GM18519 (cell line): Measurements from ENCODE around the gene FAM43B.

Experiments
- ATAC-seq: cut with Tn5 transposase; IDR thresholded peaks from one replicate; pipeline ENCODE4 v1.9.1; 2021; ENCODE audit warnings: mild to moderate bottlenecking, moderate library complexity; ENCODE audit not compliant: unreplicated experiment, low FRiP score

The FAM43B gene

DNA sequence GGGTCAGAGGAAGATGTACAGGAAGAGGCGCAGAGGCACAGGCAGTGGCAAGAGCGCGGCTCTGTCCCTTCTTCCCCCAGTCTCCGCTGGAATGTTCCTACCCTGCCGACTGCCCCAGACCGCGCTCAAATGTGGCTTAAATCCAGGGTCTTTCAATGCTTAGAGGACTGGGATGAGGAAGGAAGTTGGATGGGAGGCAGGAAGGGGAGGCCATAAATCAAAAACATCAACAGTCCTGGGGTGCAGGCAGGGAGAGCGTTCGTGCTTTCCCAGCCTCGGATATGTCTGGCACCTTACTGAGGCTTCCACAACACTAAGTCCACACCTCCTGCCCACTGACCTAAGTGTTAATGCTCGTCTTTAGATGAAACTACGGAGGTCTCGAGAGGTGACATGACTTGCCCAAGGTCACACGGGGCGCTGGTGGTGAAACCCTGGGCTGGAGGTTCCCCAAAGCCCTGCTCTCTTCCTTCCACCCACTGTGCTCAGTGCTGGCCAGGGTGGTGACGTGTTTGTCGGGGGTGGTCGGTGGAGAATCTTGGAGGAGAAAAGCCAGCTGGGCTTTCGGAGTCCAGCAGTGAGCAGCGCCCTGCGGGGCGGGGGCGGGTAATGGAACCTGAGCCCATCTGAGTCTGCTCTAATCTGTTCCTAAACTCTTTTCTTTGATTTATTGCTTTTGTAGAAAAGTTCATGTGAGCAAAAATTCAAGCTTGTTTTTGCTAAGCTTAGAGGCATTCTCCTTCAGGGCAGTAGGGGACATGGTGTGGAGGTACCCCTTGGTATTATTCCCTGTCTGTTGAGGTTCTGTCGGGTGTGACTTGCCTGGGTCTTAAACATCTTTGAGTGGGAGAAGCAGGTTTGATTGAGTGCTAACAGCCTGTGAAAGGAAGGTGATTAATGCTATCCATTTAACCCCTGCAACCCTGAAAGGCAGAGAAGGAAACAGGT lies 37.2 kb downstream of the FAM43B start:
- no peak for ATAC-seq

- ATAC-seq, result no peak
Observed at GRCh38 chr1:20590306-20590777, 38.0 kb downstream of the FAM43B start.

- no peak for ATAC-seq
Observed at GRCh38 chr1:20593756-20594155, 41.4 kb downstream of the FAM43B start.

- ATAC-seq, result no peak
Observed at GRCh38 chr1:20594746-20595145, 42.4 kb downstream of the FAM43B start.

GRCh38 chr1:20596106-20596505 lies 43.7 kb downstream of the FAM43B start:
- ATAC-seq, result no peak

GRCh38 chr1:20597650-20598049 lies 45.3 kb downstream of the FAM43B start:
- ATAC-seq, result no peak

- ATAC-seq, result no peak
Observed at GRCh38 chr1:20600156-20600555, 47.8 kb downstream of the FAM43B start.

- no peak for ATAC-seq
Observed at GRCh38 chr1:20601129-20601825, 48.9 kb downstream of the FAM43B start.

DNA sequence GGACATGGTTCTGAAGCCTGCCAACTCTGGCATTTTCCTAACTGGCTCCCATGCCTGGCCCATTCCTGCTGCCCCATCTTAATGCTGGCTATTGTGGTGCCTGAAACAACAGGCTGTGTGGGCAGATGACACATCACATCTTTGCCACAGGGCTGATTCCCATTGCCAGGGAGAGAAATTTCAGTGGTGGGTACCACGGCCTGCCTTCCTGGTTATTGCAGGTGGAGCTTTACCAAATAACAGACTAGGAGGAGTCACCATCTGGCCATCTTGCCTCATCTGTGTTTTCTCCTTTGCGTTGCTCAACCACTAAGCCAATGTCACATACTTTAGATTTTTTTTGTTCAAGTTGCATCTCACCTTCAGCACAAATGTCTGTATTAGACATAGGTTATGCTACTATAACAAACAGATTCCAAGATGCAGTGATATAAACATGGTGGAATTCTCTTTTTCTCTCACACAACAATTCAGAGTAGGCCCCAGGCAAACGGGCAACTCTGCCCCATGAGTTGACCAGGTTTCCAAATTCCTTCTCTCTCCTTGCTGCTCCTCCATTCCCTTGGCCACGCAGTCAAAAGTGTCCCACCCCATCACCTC lies 50.6 kb downstream of the FAM43B start:
- no peak for ATAC-seq

DNA sequence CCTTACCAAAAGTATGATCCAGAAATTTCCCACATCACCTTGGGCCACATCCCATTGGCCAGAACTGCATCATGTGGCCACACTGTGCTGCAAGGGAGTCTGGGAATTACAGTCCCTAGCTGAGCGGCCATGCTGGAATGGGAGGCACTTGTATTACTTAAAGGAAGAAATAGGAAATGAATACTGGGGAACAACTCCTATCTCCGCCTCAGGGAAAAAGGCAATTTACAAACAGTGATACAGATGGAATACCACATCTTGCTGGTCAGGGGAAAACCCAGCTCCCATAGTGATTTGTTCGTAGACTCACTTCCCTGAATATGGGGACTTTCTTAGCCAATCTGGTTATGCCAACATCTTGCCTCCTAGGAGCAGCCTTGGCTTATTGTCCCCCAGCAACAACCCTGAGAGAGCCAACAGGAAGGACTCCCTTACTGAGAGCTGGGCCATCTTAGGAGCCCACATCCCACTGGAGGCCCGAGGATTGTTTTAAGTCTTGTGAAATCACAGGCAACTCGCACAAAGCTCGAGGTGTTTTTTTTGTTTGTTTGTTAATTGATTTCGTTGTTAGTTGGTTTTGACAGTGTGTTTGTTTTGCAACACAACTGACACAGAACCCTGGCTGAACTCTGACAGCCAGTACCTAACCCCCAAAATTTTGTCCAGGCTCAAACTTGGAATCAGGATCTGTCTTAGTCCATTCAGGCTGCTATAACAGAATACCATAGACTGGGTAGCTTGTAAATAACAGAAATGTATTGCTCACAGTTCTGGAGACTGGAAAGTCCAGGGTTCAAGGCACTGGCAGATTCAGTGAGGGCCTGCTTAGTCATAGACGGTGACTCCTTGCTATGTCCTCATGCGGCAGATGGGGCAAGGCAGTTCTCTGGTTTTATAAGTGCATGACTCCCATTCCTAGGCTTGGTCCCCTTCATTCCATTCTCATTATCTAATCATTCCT lies 51.4 kb downstream of the FAM43B start:
- ATAC-seq, result no peak
